ENCODE data around the gene ENPP6.

The ENPP6 gene

DNA sequence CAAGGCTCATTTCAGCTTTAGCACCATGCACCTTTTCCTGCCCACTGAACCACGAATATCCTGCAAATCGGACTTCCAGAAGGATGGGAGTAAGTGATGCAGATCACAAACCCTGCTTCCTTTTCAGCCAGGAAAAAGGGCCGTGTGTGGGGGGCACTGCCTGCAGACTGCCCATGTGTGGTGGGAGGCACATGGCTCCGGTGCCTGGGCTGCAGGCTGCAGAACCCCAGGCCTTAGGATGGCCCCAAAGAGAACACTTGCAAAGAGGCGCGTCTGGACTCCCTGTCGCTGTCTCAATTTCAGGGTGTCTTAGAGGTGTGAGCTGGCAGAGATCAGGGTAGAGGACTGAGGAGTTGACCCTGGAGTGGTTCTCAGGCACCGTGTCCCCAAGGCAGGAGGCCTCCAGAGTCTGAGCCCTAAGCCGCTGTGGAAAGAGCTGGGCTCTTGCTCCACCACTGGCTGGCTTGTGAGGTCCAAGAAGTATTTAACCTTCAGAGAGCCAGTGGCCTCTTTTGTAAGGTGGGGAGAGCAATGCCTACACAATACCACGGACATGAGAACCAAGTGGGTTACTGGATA, 97.0 kb downstream of the ENPP6 start:
- no peak for DNase-seq (ENCODE audit: low read depth)
- TF ChIP-seq CTCF (IDR thresholded peaks at IDR 0.05; ENCODE audit: insufficient read depth, low read depth, low read length, missing control alignments), result no peak
- H3K4me3 ChIP-seq (ENCODE audit: low read depth, low read length), result no peak overlapping the region

- H3K4me3 ChIP-seq (ENCODE audit: low read depth, low read length), result no peak overlapping the region
- no peak for TF ChIP-seq CTCF (IDR thresholded peaks at IDR 0.05; ENCODE audit: insufficient read depth, low read depth, low read length, missing control alignments)
- DNase-seq (ENCODE audit: low read depth), result no peak
These were observed 99.9 kb downstream of the ENPP6 start for GRCh38 chr4:184117662-184118199.

- TF ChIP-seq CTCF (IDR thresholded peaks at IDR 0.05; ENCODE audit: insufficient read depth, low read depth, low read length, missing control alignments), result no peak
- H3K4me3 ChIP-seq (ENCODE audit: low read depth, low read length), result no peak overlapping the region
- no peak for DNase-seq (ENCODE audit: low read depth)
These were observed 102.3 kb downstream of the ENPP6 start for GRCh38 chr4:184115399-184115798.

DNA sequence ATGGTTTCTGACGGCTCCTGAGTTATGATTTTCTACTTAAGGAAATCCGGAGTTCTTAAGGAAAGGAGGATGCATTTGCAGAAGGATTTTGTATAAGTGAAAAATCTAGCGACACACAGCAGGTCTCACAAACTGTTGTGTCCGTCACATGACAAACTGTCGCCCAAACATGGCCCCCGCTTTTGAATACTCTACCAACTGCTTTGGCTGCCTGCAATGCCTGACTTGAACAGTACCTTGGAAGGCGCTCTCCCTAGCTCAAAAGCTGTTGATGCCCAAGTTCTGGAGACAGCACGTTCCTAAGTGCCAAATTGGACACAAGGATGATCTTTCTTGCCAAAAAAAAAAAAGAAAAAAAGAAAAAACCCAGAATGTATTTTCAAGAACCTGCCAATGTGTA, 103.2 kb downstream of the ENPP6 start:
- no peak for TF ChIP-seq CTCF (IDR thresholded peaks at IDR 0.05; ENCODE audit: insufficient read depth, low read depth, low read length, missing control alignments)
- DNase-seq (ENCODE audit: low read depth), result no peak
- H3K4me3 ChIP-seq (ENCODE audit: low read depth, low read length), result no peak overlapping the region

- no peak for TF ChIP-seq CTCF (IDR thresholded peaks at IDR 0.05; ENCODE audit: insufficient read depth, low read depth, low read length, missing control alignments)
- H3K4me3 ChIP-seq (ENCODE audit: low read depth, low read length), result no peak overlapping the region
- no peak for DNase-seq (ENCODE audit: low read depth)
These were observed 105.6 kb downstream of the ENPP6 start for GRCh38 chr4:184112006-184112550.

- no peak overlapping the region for H3K4me3 ChIP-seq (ENCODE audit: low read depth, low read length)
- DNase-seq (ENCODE audit: low read depth), result no peak
- TF ChIP-seq CTCF (IDR thresholded peaks at IDR 0.05; ENCODE audit: insufficient read depth, low read depth, low read length, missing control alignments), result no peak
These were observed 106.3 kb downstream of the ENPP6 start for GRCh38 chr4:184111233-184111832.
